Neural progenitor cell (in vitro differentiated cells): ENCODE data around the gene AMIGO1.

Experiments
- CTCF ChIP-seq: fragments of 200-600 bp; sonication (generic); IDR thresholded peaks from 2 replicates; pipeline ENCODE4 v1.5.1; 2017; ENCODE audit warnings: antibody characterized with exemption, mild to moderate bottlenecking
- EZH2 ChIP-seq: fragments of 200-600 bp; sonication (generic); IDR thresholded peaks from 2 replicates; pipeline ENCODE4 v1.6.1; 2017; ENCODE audit warnings: antibody characterized with exemption, mild to moderate bottlenecking, moderate library complexity
- EZH2phosphoT487 ChIP-seq: fragments of 200-600 bp; sonication (generic); IDR thresholded peaks from 2 replicates; pipeline ENCODE4 v1.6.1; 2017; ENCODE audit warnings: antibody characterized with exemption

GRCh38 chr1:109482791-109483671 lies 26.5 kb downstream of the AMIGO1 start:
- TF ChIP-seq CTCF (peak; percentile 43), EZH2 (no peak), EZH2phosphoT487 (no peak)
